A673 (cell line): Measurements from ENCODE around the gene EIF3D. TPM values are rescaled to one million over a fixed set of nuclear protein-coding genes. Genes with fewer than 3 reads are reported as not detected.
"Not testable (repeated sequence)": the region's sequence is repeated elsewhere in the genome, so short reads cannot be mapped to it uniquely, and the experiment has no call there.

Experiments used
- BruUV-seq: library from RNA; stranded (reverse); fragments of 400-500 nt; replicated peaks from 2 replicates; lab custom pipeline; 2021; lab: Mats Ljungman, UMichigan
- CTCF ChIA-PET: fragments of 300-600 bp; sonication (Branson Sonifier 250); formaldehyde crosslinking; loops from one replicate; lab custom pipeline; 2022; ENCODE audit warnings: antibody characterized with exemption; lab: Charles Lee
- POLR2A ChIA-PET: fragments of 300-600 bp; sonication (Branson Sonifier 250); formaldehyde crosslinking; loops from one replicate; lab custom pipeline; 2022; ENCODE audit warnings: antibody characterized with exemption; ENCODE audit not compliant: low non-redundant PET; lab: Charles Lee
- DNase-seq: peaks from one replicate; pipeline ENCODE4 v3.0.0-alpha.2; 2015; ENCODE audit warnings: low spot score
- H3K27ac ChIP-seq: fragments of 200-600 bp; sonication (generic); 2 replicates; pipeline ENCODE4 v1.5.1; 2016; ENCODE audit warnings: mixed run types, low read depth, mild to moderate bottlenecking, mixed read lengths, antibody characterized with exemption, low read length; ENCODE audit not compliant: poor library complexity, severe bottlenecking
- H3K27me3 ChIP-seq: fragments of 200-600 bp; sonication (generic); replicated peaks from 2 replicates; pipeline ENCODE4 v1.6.1; 2017; ENCODE audit warnings: mixed run types, low read depth, mild to moderate bottlenecking, mixed read lengths, antibody characterized with exemption, low read length; ENCODE audit not compliant: insufficient read depth, poor library complexity
- H3K36me3 ChIP-seq: fragments of 200-600 bp; sonication (generic); 2 replicates; pipeline ENCODE4 v1.6.1; 2016; ENCODE audit warnings: mixed run types, mild to moderate bottlenecking, mixed read lengths, antibody characterized with exemption, low read length; ENCODE audit not compliant: insufficient read depth, poor library complexity, severe bottlenecking
- H3K4me1 ChIP-seq: fragments of 200-600 bp; sonication (generic); 2 replicates; pipeline ENCODE4 v1.6.1; 2017; ENCODE audit warnings: mixed run types, mild to moderate bottlenecking, mixed read lengths, antibody characterized with exemption, low read length; ENCODE audit not compliant: insufficient read depth, poor library complexity, severe bottlenecking
- H3K4me3 ChIP-seq: fragments of 200-600 bp; sonication (generic); 2 replicates; pipeline ENCODE4 v1.5.1; 2016; ENCODE audit warnings: low read depth, mixed run types, mild to moderate bottlenecking, mixed read lengths, low read length; ENCODE audit not compliant: poor library complexity, severe bottlenecking
- H3K9me3 ChIP-seq: fragments of 200-600 bp; sonication (generic); 2 replicates; pipeline ENCODE4 v1.6.1; 2016; ENCODE audit warnings: mixed run types, low read depth, mild to moderate bottlenecking, mixed read lengths, antibody characterized with exemption, low read length; ENCODE audit not compliant: poor library complexity, severe bottlenecking
- CTCF ChIP-seq: fragments of 300-800, 200-600 bp; sonication (generic); conservative IDR thresholded peaks from 2 replicates; pipeline ENCODE4 v1.5.1; 2017; ENCODE audit warnings: low read depth, mild to moderate bottlenecking, antibody characterized with exemption, low read length, moderate library complexity, mixed read lengths
- EZH2 ChIP-seq: fragments of 200-600 bp; sonication (generic); IDR thresholded peaks from 2 replicates; pipeline ENCODE4 v1.6.1; 2017; ENCODE audit warnings: borderline replicate concordance, low read depth, mild to moderate bottlenecking, mixed read lengths, antibody characterized with exemption, low read length; ENCODE audit not compliant: poor library complexity, severe bottlenecking
- intact Hi-C: fragments of 100-400 bp; cut with micrococcal nuclease; formaldehyde crosslinking; loops from one replicate; pipeline ENCODE4 v1.10.0; 2022; ENCODE audit not compliant: unreplicated experiment
- total RNA-seq: library from RNA; stranded (reverse); gene quantifications from 2 replicates; pipeline ENCODE4 v1.2.3, GENCODE V29; 2021

EIF3D gene
- total RNA-seq, 1 experiment from 2014 or later = 249 TPM

GRCh38 chr22:36528341-36528740 lies 625 bp downstream of the EIF3D start:
- Histone ChIP-seq H3K36me3 (peaks cover 38% of the 10 kb centered on the region), H3K27me3 (no peaks in the 10 kb centered on the region), H3K4me1 (peaks cover 13% of the 10 kb centered on the region), H3K4me3 (peak overlapping the region; percentile 70), H3K9me3 (no peaks in the 10 kb centered on the region), H3K27ac (peak overlapping the region; percentile 90)
- no peak for TF ChIP-seq EZH2
- no peak for TF ChIP-seq CTCF
- no TSS peak for BruUV-seq
- ChIA-PET POLR2A (no interaction called here), CTCF (interaction anchor here (0.6 kb wide), 1 partner anchor 18 kb away, joined by 4 read pairs; no protein-coding TSS in a partner anchor)
- intact Hi-C loops = no loop called here
- DNase-seq = no peak

GRCh38 chr22:36522662-36523061 lies 6.3 kb downstream of the EIF3D start:
- no TSS peak for BruUV-seq
- Histone ChIP-seq H3K27me3 (no peaks in the 10 kb centered on the region), H3K9me3 (no peaks in the 10 kb centered on the region), H3K36me3 (peaks cover 95% of the 10 kb centered on the region), H3K4me3 (no peak overlapping the region), H3K4me1 (peaks cover 8% of the 10 kb centered on the region), H3K27ac (no peak overlapping the region)
- intact Hi-C loops = no loop called here
- ChIA-PET POLR2A (no interaction called here), CTCF (no interaction called here)
- no peak for TF ChIP-seq CTCF
- no peak for DNase-seq

DNA sequence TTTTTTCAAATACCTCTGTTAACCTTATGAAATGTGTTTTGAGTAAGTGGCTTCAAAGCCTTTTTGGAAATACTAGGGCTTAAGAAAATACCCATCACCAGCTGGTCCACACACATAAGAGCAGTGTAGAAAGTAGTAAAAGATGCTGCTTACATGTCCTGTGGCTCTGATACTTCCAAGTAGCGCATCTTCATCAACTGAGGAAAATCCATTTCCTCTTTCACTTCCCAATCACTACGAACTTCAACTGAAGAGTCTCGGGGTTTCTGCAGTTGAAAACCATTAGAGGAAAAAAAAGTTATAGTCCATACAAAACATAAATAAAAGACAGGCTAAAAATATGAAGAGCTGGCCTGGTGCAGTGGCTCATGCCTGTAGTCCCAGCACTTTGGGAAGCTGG lies 8.5 kb downstream of the EIF3D start:
- DNase-seq = no peak
- Histone ChIP-seq H3K36me3 (peaks cover 100% of the 10 kb centered on the region), H3K27me3 (no peaks in the 10 kb centered on the region), H3K4me3 (no peak overlapping the region), H3K4me1 (no peaks in the 10 kb centered on the region), H3K9me3 (no peaks in the 10 kb centered on the region), H3K27ac (no peak overlapping the region)
- intact Hi-C loops = no loop called here
- no TSS peak for BruUV-seq
- ChIA-PET CTCF (no interaction called here), POLR2A (no interaction called here)
- no peak for TF ChIP-seq CTCF
- TF ChIP-seq EZH2 = no peak

- H3K27me3 ChIP-seq, H3K4me3 ChIP-seq, H3K9me3 ChIP-seq, CTCF ChIA-PET, intact Hi-C loops, POLR2A ChIA-PET, BruUV-seq, H3K4me1 ChIP-seq, DNase-seq, H3K27ac ChIP-seq: not testable (repeated sequence)
- H3K36me3 ChIP-seq = peaks cover 100% of the 10 kb centered on the region
Observed at GRCh38 chr22:36519906-36520305, 9.1 kb downstream of the EIF3D start.
